HepG2 (cell line): Measurements from ENCODE around the gene GLB1L. TPM values are rescaled to one million over a fixed set of nuclear protein-coding genes. Genes with fewer than 3 reads are reported as not detected.

ENCODE experiments used
- AHR ChIP-seq: IDR thresholded peaks from 2 replicates; pipeline ENCODE4 v1.6.1; 2018; ENCODE audit warnings: missing genetic modification reagents, missing compliant biosample characterization
- ARNT ChIP-seq: fragments of 450-650 bp; IDR thresholded peaks from 2 replicates; pipeline ENCODE4 v1.6.1; 2017
- CENPX ChIP-seq: sonication (generic); formaldehyde crosslinking; IDR thresholded peaks from 2 replicates; pipeline ENCODE4 v1.9.0; 2021; ENCODE audit warnings: mild to moderate bottlenecking, missing genetic modification reagents, moderate library complexity
- FLYWCH1 ChIP-seq: sonication (generic); formaldehyde crosslinking; IDR thresholded peaks from 2 replicates; pipeline ENCODE4 v1.8.1; 2023; ENCODE audit warnings: mild to moderate bottlenecking, missing genetic modification reagents
- FOXA1 ChIP-seq, 2 experiments: fragments of 450-650 bp in 1 of 2; sonication (generic) in 1 of 2; formaldehyde crosslinking in 1 of 2; IDR thresholded peaks; 2 replicates each; pipeline versions ENCODE4 v1.4.0 to v1.6.1; 2016 to 2020; ENCODE audit warnings: missing genetic modification reagents in 1 of 2
- NRL ChIP-seq: sonication (generic); formaldehyde crosslinking; IDR thresholded peaks from 2 replicates; pipeline ENCODE4 v1.5.0; 2020; ENCODE audit warnings: missing genetic modification reagents, mild to moderate bottlenecking, moderate library complexity, borderline replicate concordance
- REPIN1 ChIP-seq: sonication (generic); formaldehyde crosslinking; IDR thresholded peaks from 2 replicates; pipeline ENCODE4 v1.8.0; 2022; ENCODE audit warnings: missing genetic modification reagents, low read depth, mild to moderate bottlenecking, borderline replicate concordance
- RNF2 ChIP-seq: fragments of 450-650 bp; conservative IDR thresholded peaks from 2 replicates; pipeline ENCODE4 v1.6.1; 2016; ENCODE audit warnings: low read depth
- SRSF1 ChIP-seq: fragments of 200-400 bp; formaldehyde crosslinking; optimal IDR thresholded peaks from 2 replicates; pipeline ENCODE3; 2017; ENCODE audit warnings: mild to moderate bottlenecking, low read depth, low read length, moderate library complexity
- TAF1 ChIP-seq: sonication (generic); formaldehyde crosslinking; IDR thresholded peaks from 2 replicates; pipeline ENCODE4 v1.4.0; 2020; ENCODE audit warnings: missing genetic modification reagents
- ZBTB38 ChIP-seq: sonication (generic); formaldehyde crosslinking; IDR thresholded peaks from 2 replicates; pipeline ENCODE4 v1.5.1; 2020; ENCODE audit warnings: mild to moderate bottlenecking, missing genetic modification reagents
- ZNF136 ChIP-seq: sonication (generic); formaldehyde crosslinking; IDR thresholded peaks from 2 replicates; pipeline ENCODE4 v1.8.1; 2022; ENCODE audit warnings: low read depth, mild to moderate bottlenecking, moderate library complexity, missing genetic modification reagents
- ZNF589 ChIP-seq: sonication (generic); formaldehyde crosslinking; conservative IDR thresholded peaks from 2 replicates; pipeline ENCODE4 v1.8.0; 2022; ENCODE audit warnings: mild to moderate bottlenecking, moderate library complexity, missing genetic modification reagents
- ZSCAN12 ChIP-seq: sonication (generic); formaldehyde crosslinking; IDR thresholded peaks from 2 replicates; pipeline ENCODE4 v1.9.0; 2021; ENCODE audit warnings: mild to moderate bottlenecking, missing genetic modification reagents
- ZSCAN25 ChIP-seq: sonication (generic); formaldehyde crosslinking; IDR thresholded peaks from 2 replicates; pipeline ENCODE4 v1.8.0; 2022; ENCODE audit warnings: mild to moderate bottlenecking, missing genetic modification reagents
- polyA plus RNA-seq, 8 experiments: library from polyadenylated mRNA; depleted of rRNA in 3 of 8; stranded (reverse) in 7 of 8; unstranded in 1 of 8; fragments of >200 nt; fragmentation: Illumina TruSeq in 4 of 8; extraction: Trizol in 4 of 8; gene quantifications; 2 replicates each; pipeline versions ENCODE4 v1.2.1 to v1.2.3, GENCODE V29; 2011 to 2016; ENCODE audit warnings: low read depth in 4 of 8, missing spikeins in 1 of 8, mixed read lengths in 1 of 8; ENCODE audit not compliant: insufficient read depth in 1 of 8
- total RNA-seq, 5 experiments: library from RNA; depleted of rRNA; stranded (reverse); fragments of >200 nt; fragmentation: Illumina TruSeq; extraction: Trizol; gene quantifications; 2 replicates each; pipeline ENCODE4 v1.2.3, GENCODE V29; 2016; ENCODE audit warnings: low read depth in 1 of 5
- TF ChIP-seq, protein P1 (sequence below): sonication (generic); formaldehyde crosslinking; IDR thresholded peaks from 2 replicates; pipeline ENCODE4 v1.8.1; 2023; ENCODE audit warnings: mild to moderate bottlenecking, missing genetic modification reagents
- TF ChIP-seq, protein P2 (sequence below): sonication (generic); formaldehyde crosslinking; IDR thresholded peaks from 2 replicates; pipeline ENCODE4 v1.5.0; 2020; ENCODE audit warnings: mild to moderate bottlenecking, missing genetic modification reagents
- TF ChIP-seq, protein P3 (sequence below), 2 experiments: IDR thresholded peaks; 2 replicates each; pipeline ENCODE4 v1.6.1; 2011 to 2012; ENCODE audit warnings: low read length in 2 of 2, borderline replicate concordance in 1 of 2, low read depth in 1 of 2, mild to moderate bottlenecking in 1 of 2, moderate library complexity in 1 of 2
- TF ChIP-seq, protein P4 (sequence below): IDR thresholded peaks from 2 replicates; pipeline ENCODE4 v1.6.1; 2018; ENCODE audit warnings: missing genetic modification reagents, mild to moderate bottlenecking, missing compliant biosample characterization
- TF ChIP-seq, protein P5 (sequence below): sonication (generic); formaldehyde crosslinking; IDR thresholded peaks from 2 replicates; pipeline ENCODE4 v1.5.1; 2020; ENCODE audit warnings: missing genetic modification reagents, mild to moderate bottlenecking, borderline replicate concordance

Gene GLB1L
- total and polyA plus RNA-seq, 2 of the 13 experiments (the other 11 are each of a cell fraction or from before 2014, with no cell fraction given), result 6.8 to 7.3 TPM

DNA sequence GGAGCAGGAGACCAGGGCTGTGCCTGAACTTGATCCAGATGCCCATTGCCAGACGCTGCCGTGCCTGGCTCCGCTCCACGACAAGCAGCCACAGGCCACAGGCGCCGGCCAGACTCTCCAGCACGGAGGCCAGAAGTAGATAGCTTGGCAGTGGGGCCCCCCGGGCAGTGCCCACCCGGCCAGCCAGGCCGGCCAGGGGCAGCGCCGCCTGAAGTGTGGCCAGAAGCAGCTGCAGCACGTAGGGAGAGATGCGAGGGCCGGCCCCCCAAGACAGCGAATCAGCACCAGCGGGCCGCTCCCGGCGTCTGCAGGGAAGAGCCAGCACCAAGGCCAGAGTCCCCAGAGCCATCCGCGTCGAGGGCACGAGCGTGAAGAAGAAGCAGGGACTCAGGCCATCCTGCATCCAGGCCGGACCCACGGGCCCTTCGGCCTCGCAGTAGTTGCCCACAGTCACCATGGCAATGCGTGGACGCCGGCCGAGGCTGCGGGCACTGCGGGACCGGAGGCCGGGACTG is 27.0 kb downstream of the GLB1L start (continued):
- TF ChIP-seq NRL (no peak), CENPX (CRISPR knock-in tag) (no peak), ZBTB38 (CRISPR knock-in tag) (no peak), ZSCAN12 (0 out of 2 replicates have a peak, but pooled peaks have one; percentile 66), REPIN1 (CRISPR knock-in tag) (no peak), TAF1 (CRISPR knock-in tag) (no peak), FLYWCH1 (CRISPR knock-in tag) (no peak; the same call in 1 of the 2 replicates), RNF2 (no peak), AHR (CRISPR knock-in tag) (0 out of 2 replicates have a peak, but pooled peaks have one; percentile 24), ZSCAN25 (CRISPR knock-in tag) (0 out of 2 replicates have a peak, but pooled peaks have one; percentile 17), SRSF1 (no peak), ZNF589 (no peak), ARNT (no peak), ZNF136 (no peak), FOXA1 (IDR thresholded peaks at IDR 0.05) (no peak), FOXA1 (CRISPR knock-in tag; IDR thresholded peaks at IDR 0.05) (no peak; the same call in 1 of the 2 replicates)
- TF ChIP-seq, protein P1, sequence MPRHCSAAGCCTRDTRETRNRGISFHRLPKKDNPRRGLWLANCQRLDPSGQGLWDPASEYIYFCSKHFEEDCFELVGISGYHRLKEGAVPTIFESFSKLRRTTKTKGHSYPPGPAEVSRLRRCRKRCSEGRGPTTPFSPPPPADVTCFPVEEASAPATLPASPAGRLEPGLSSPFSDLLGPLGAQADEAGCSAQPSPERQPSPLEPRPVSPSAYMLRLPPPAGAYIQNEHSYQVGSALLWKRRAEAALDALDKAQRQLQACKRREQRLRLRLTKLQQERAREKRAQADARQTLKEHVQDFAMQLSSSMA (CRISPR knock-in tag), result 0 out of 2 replicates have a peak, but pooled peaks have one; percentile 16
- TF ChIP-seq, protein P2, sequence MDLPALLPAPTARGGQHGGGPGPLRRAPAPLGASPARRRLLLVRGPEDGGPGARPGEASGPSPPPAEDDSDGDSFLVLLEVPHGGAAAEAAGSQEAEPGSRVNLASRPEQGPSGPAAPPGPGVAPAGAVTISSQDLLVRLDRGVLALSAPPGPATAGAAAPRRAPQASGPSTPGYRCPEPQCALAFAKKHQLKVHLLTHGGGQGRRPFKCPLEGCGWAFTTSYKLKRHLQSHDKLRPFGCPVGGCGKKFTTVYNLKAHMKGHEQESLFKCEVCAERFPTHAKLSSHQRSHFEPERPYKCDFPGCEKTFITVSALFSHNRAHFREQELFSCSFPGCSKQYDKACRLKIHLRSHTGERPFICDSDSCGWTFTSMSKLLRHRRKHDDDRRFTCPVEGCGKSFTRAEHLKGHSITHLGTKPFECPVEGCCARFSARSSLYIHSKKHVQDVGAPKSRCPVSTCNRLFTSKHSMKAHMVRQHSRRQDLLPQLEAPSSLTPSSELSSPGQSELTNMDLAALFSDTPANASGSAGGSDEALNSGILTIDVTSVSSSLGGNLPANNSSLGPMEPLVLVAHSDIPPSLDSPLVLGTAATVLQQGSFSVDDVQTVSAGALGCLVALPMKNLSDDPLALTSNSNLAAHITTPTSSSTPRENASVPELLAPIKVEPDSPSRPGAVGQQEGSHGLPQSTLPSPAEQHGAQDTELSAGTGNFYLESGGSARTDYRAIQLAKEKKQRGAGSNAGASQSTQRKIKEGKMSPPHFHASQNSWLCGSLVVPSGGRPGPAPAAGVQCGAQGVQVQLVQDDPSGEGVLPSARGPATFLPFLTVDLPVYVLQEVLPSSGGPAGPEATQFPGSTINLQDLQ, result no peak
- TF ChIP-seq, protein P3, sequence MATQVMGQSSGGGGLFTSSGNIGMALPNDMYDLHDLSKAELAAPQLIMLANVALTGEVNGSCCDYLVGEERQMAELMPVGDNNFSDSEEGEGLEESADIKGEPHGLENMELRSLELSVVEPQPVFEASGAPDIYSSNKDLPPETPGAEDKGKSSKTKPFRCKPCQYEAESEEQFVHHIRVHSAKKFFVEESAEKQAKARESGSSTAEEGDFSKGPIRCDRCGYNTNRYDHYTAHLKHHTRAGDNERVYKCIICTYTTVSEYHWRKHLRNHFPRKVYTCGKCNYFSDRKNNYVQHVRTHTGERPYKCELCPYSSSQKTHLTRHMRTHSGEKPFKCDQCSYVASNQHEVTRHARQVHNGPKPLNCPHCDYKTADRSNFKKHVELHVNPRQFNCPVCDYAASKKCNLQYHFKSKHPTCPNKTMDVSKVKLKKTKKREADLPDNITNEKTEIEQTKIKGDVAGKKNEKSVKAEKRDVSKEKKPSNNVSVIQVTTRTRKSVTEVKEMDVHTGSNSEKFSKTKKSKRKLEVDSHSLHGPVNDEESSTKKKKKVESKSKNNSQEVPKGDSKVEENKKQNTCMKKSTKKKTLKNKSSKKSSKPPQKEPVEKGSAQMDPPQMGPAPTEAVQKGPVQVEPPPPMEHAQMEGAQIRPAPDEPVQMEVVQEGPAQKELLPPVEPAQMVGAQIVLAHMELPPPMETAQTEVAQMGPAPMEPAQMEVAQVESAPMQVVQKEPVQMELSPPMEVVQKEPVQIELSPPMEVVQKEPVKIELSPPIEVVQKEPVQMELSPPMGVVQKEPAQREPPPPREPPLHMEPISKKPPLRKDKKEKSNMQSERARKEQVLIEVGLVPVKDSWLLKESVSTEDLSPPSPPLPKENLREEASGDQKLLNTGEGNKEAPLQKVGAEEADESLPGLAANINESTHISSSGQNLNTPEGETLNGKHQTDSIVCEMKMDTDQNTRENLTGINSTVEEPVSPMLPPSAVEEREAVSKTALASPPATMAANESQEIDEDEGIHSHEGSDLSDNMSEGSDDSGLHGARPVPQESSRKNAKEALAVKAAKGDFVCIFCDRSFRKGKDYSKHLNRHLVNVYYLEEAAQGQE (IDR thresholded peaks at IDR 0.05; ENCODE audit: borderline replicate concordance in 1 of 2, low read depth in 1 of 2, low read length in 2 of 2), result peak in 1 of 2 experiments; percentile 89; a peak in 2 of 4 replicates
- TF ChIP-seq, protein P4, sequence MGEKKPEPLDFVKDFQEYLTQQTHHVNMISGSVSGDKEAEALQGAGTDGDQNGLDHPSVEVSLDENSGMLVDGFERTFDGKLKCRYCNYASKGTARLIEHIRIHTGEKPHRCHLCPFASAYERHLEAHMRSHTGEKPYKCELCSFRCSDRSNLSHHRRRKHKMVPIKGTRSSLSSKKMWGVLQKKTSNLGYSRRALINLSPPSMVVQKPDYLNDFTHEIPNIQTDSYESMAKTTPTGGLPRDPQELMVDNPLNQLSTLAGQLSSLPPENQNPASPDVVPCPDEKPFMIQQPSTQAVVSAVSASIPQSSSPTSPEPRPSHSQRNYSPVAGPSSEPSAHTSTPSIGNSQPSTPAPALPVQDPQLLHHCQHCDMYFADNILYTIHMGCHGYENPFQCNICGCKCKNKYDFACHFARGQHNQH (CRISPR knock-in tag), result no peak; the same call in 1 of the 2 replicates
- TF ChIP-seq, protein P5, sequence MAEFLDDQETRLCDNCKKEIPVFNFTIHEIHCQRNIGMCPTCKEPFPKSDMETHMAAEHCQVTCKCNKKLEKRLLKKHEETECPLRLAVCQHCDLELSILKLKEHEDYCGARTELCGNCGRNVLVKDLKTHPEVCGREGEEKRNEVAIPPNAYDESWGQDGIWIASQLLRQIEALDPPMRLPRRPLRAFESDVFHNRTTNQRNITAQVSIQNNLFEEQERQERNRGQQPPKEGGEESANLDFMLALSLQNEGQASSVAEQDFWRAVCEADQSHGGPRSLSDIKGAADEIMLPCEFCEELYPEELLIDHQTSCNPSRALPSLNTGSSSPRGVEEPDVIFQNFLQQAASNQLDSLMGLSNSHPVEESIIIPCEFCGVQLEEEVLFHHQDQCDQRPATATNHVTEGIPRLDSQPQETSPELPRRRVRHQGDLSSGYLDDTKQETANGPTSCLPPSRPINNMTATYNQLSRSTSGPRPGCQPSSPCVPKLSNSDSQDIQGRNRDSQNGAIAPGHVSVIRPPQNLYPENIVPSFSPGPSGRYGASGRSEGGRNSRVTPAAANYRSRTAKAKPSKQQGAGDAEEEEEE (CRISPR knock-in tag), result no peak
